Muscle of leg (tissue), 11 donors: ENCODE data around the gene TSPAN17. TPM values are rescaled to one million over a fixed set of nuclear protein-coding genes. Genes with fewer than 3 reads are reported as not detected.
"Not testable (repeated sequence)": the region's sequence is repeated elsewhere in the genome, so short reads cannot be mapped to it uniquely, and the experiment has no call there.

Experiments
- DNase-seq: peaks from one replicate; pipeline ENCODE4 v3.0.0; 2013
- H3K27ac ChIP-seq: one replicate; pipeline ENCODE4 v1.5.1; 2013; ENCODE audit warnings: mild to moderate bottlenecking, low read length, control low read depth
- H3K27me3 ChIP-seq: one replicate; pipeline ENCODE4 v1.6.1; 2013; ENCODE audit warnings: low read length; ENCODE audit not compliant: control insufficient read depth, insufficient read depth
- H3K36me3 ChIP-seq: one replicate; pipeline ENCODE4 v1.6.1; 2013; ENCODE audit warnings: low read length; ENCODE audit not compliant: control insufficient read depth, insufficient read depth
- H3K4me1 ChIP-seq: one replicate; pipeline ENCODE4 v1.6.1; 2013; ENCODE audit warnings: low read length; ENCODE audit not compliant: control insufficient read depth, insufficient read depth
- H3K4me3 ChIP-seq: one replicate; pipeline ENCODE4 v1.5.1; 2013; ENCODE audit warnings: low read length, control low read depth
- H3K9me3 ChIP-seq: replicated peaks from 2 replicates; pipeline ENCODE4 v1.6.1; 2013; ENCODE audit warnings: low read depth, low read length; ENCODE audit not compliant: control insufficient read depth
- WGBS: methylation state at CpG from one replicate; pipeline ENCODE4 v1.1.5; 2013; ENCODE audit warnings: missing lambda C conversion rate; ENCODE audit not compliant: insufficient coverage; 5-methylcytosine and 5-hydroxymethylcytosine counted together
- polyA plus RNA-seq, 8 donors: library from polyadenylated mRNA; unstranded; fragments of 120-200 nt; gene quantifications; one replicate each; pipeline versions ENCODE4 v1.2.1 to v1.2.3, GENCODE V29; 2013; ENCODE audit warnings: inconsistent platforms in 1 of 8, low replicate concordance in 1 of 8; ENCODE audit not compliant: insufficient read length in 8 of 8, insufficient read depth in 1 of 8
- total RNA-seq: library from RNA; stranded (reverse); fragments of 120-200 nt; gene quantifications from one replicate; pipeline ENCODE4 v1.2.4, GENCODE V29; 2013

The TSPAN17 gene
- total and polyA plus RNA-seq, 9 donors: 15.5 to 35.6 (median 26.9) TPM

GRCh38 chr5:176693477-176693851 lies 46.2 kb downstream of the TSPAN17 start:
- H3K36me3 ChIP-seq: no peaks in the 10 kb centered on the region
- no peaks in the 10 kb centered on the region for H3K9me3 ChIP-seq
- H3K4me1 ChIP-seq: peaks cover 15% of the 10 kb centered on the region
- H3K27ac ChIP-seq: no peak overlapping the region
- 23% methylated on average over 11 of the region's 13 CpGs for WGBS
- no peak for DNase-seq
- peaks cover 76% of the 10 kb centered on the region for H3K27me3 ChIP-seq
- no peak overlapping the region for H3K4me3 ChIP-seq

- no peaks in the 10 kb centered on the region for H3K9me3 ChIP-seq
Measured at GRCh38 chr5:176694146-176694545, 46.9 kb downstream of the TSPAN17 start.

DNA sequence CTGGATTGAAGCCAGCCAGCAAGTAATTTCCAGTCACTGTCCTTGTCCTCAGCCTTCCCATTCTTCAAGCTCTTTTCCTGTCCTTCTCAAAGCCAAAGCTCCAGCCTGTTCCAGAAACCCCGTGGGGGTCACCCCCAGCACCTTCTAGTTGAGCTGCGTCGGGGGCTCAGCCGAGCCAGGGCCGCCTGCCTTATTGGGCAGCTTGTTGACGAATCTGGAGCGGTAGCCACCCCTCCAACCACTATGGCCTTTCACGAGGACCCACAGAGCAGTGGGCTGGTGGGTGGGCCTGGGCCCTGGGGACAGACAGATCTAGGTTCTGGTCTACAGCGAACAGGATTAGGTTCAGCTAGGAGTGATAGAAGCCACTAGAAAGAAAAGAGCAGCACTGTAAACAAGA lies 47.3 kb downstream of the TSPAN17 start:
- WGBS: 80% methylated on average over 8 of the region's 9 CpGs
- no peaks in the 10 kb centered on the region for H3K36me3 ChIP-seq
- no peak for DNase-seq
- H3K27ac ChIP-seq: no peak overlapping the region
- peaks cover 22% of the 10 kb centered on the region for H3K4me1 ChIP-seq
- no peak overlapping the region for H3K4me3 ChIP-seq
- peaks cover 82% of the 10 kb centered on the region for H3K27me3 ChIP-seq
- no peaks in the 10 kb centered on the region for H3K9me3 ChIP-seq

More at GRCh38 chr5:176694146-176694545, 46.9 kb downstream of the TSPAN17 start:
- WGBS: 89% methylated on average over 9 of the region's 10 CpGs
- Histone ChIP-seq H3K4me3 (no peak overlapping the region), H3K27me3 (peaks cover 83% of the 10 kb centered on the region), H3K27ac (no peak overlapping the region), H3K36me3 (no peaks in the 10 kb centered on the region), H3K4me1 (peaks cover 22% of the 10 kb centered on the region)
- DNase-seq: no peak

- H3K27ac ChIP-seq: no peak overlapping the region
Measured at GRCh38 chr5:176695073-176695472, 47.8 kb downstream of the TSPAN17 start.

DNA sequence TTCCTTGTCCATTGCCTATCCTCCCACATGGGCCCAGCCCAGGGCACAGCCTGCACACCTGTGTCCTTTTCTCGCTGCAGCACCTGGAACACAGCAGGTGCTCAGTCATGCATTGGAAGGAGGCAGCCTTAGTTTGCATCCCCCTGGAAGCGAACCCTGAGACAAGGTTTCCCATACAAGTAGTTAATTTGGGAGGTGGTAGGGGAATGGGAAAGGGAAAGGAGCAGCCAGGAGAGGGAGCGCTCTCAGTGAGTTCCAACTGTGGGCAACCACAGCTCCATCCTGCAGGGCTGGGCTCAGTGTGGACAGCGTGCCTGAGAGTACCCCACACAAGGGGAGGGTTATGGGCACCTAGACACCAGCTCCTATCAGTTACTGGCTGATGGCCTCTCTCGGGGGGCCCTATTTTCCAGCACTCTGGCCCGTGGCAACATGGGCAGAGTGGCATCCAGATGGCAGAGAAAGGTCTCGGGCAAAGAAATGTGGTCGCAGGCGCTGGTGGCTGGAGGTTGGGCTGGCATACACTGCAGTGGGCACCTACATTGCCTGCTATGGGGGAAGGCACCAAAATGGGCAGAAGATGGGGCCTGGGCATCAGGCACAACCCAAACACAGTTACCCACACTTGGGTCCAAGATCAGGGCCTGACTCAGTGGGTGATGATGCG lies 50.1 kb downstream of the TSPAN17 start:
- Histone ChIP-seq H3K4me3 (no peak overlapping the region), H3K4me1 (peaks cover 22% of the 10 kb centered on the region), H3K27ac (no peak overlapping the region), H3K36me3 (no peaks in the 10 kb centered on the region), H3K9me3 (no peaks in the 10 kb centered on the region), H3K27me3 (peaks cover 74% of the 10 kb centered on the region)
- no peak for DNase-seq
- 59% methylated on average over 8 of the region's 10 CpGs for WGBS

More at GRCh38 chr5:176695073-176695472, 47.8 kb downstream of the TSPAN17 start:
- peaks cover 22% of the 10 kb centered on the region for H3K4me1 ChIP-seq
- no peaks in the 10 kb centered on the region for H3K36me3 ChIP-seq
- no peaks in the 10 kb centered on the region for H3K9me3 ChIP-seq
- peaks cover 83% of the 10 kb centered on the region for H3K27me3 ChIP-seq
- no peak overlapping the region for H3K4me3 ChIP-seq
- no peak for DNase-seq
- WGBS: 33% methylated on average over 1 of the region's 8 CpGs

- no peak overlapping the region for H3K4me3 ChIP-seq
- H3K36me3 ChIP-seq: no peaks in the 10 kb centered on the region
- H3K27me3 ChIP-seq: peaks cover 69% of the 10 kb centered on the region
- no peaks in the 10 kb centered on the region for H3K9me3 ChIP-seq
- DNase-seq: peak; percentile 32
- no peak overlapping the region for H3K27ac ChIP-seq
- peaks cover 20% of the 10 kb centered on the region for H3K4me1 ChIP-seq
- WGBS: 3% methylated on average over 2 of the region's 9 CpGs
Measured at GRCh38 chr5:176697934-176698538, 50.8 kb downstream of the TSPAN17 start.

DNA sequence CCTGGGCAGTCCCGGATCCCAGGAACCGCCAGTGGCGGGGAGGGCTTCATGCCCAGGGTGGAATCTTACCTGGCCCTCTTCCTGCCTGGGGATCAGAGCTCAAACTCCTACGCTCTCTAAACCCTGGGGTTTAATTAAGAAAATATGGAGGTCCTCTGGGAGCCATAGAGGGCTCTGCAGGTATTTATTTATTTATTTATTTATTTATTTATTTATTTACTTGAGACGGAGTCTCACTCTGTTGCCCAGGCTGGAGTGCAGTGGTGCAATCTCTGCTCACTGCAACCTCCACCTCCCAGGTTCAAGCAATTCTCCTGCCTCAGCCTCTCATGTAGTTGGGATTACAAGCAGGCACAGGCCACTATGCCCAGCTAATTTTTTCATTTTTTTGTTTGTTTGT lies 52.2 kb downstream of the TSPAN17 start:
- WGBS: 72% methylated on average over 2 of the region's 5 CpGs
- H3K27me3 ChIP-seq: peaks cover 56% of the 10 kb centered on the region
- not testable (repeated sequence) for H3K36me3 ChIP-seq, H3K9me3 ChIP-seq, H3K4me3 ChIP-seq, DNase-seq, H3K27ac ChIP-seq
- H3K4me1 ChIP-seq: peaks cover 20% of the 10 kb centered on the region

DNA sequence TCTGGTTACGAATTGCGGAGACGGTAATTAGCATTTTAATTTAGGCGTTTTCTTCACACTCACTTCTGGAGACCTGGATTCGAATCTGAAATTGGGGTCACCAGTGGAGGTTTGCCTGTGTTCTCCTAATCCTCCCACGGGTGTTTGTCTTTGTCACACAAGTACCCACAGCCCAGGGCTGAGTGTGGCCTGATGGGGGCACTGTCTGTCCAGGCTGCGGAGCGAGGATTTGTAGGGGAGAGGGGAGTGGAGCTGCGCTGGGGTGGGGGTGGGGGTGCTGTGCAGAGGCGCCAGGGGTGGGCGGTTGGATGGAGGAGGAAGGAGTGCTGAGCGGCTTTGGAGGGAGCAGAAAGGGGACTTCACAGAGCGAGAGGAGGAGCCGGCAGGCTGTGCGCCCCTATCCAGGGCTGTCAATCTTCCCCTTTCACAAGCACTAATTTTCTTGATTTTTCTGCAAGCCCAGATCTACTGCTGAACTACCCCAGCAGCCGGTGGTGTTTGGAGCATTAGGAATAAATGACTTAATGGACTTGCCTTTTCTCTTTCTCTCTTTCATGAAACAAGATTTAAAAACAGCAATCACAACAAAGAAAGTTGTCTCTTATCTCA lies 53.1 kb downstream of the TSPAN17 start:
- peaks cover 20% of the 10 kb centered on the region for H3K4me1 ChIP-seq
- no peak overlapping the region for H3K4me3 ChIP-seq
- DNase-seq: no peak
- peaks cover 47% of the 10 kb centered on the region for H3K27me3 ChIP-seq
- WGBS: 0% methylated on average over 4 of the region's 16 CpGs
- H3K27ac ChIP-seq: no peak overlapping the region
- no peaks in the 10 kb centered on the region for H3K9me3 ChIP-seq
- no peaks in the 10 kb centered on the region for H3K36me3 ChIP-seq

DNA sequence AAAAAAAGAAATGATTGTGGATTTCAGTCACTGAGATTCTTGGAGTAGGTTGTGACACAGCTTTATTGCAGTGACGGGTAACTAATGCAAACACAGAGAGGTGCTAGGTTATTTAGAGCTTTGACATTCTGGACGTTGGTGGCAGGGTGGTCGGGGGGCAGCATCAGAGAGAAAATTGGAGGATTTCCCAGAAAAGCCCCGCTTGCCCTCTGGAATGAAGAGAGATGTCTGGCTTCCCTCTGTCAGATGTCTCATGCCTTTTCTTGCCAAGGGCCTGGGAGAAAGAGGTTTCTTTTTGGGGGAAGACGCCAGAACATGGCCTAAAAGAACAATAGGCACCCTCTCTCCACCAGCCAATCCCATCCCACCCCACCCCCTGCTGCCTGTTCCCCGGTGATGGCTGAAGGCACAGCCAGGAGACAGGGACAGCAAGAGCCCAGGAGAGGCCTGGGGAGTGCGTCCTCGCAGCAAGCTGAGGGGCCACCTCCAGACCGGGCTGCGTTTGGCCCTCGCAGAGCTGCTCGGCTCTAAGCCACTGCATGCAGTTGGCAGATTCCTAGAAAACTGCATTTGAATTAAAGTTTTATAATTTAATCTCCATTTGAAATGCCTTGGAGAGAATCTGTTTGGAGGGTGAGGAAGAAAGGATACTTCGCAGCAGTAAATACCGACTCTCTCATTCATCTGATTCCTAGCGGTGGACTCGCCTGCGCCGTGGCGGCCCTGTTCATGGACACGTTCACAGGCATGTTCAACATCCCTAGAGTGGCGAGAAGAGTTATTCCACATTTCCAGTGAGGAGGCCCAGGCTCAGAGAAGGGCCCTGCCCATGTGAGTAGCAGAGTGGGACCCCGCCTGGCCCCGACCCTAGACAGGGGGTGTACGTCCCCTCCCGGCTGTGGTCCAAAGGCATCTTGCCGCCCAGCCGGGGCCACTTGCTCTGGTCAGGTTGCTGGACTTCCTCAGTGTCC lies 55.7 kb downstream of the TSPAN17 start:
- Histone ChIP-seq H3K9me3 (no peaks in the 10 kb centered on the region), H3K27me3 (peaks cover 29% of the 10 kb centered on the region), H3K4me1 (peaks cover 12% of the 10 kb centered on the region), H3K27ac (no peak overlapping the region), H3K36me3 (no peaks in the 10 kb centered on the region), H3K4me3 (no peak overlapping the region)
- DNase-seq: no peak
- WGBS: 63% methylated on average over 13 of the region's 27 CpGs
